T-helper 2 cell treated with Interferon-gamma antibody and Interleukin-4, amounts not matched to agents 100 ng/mL and 5 ng/mL, for 36 hours (primary cell): ENCODE measurements around the gene SART1. TPM values are rescaled to one million over a fixed set of nuclear protein-coding genes. Genes with fewer than 3 reads are reported as not detected.
"Not testable (repeated sequence)": the region's sequence is repeated elsewhere in the genome, so short reads cannot be mapped to it uniquely, and the experiment has no call there.

ENCODE experiments used
- intact Hi-C: fragments of 100-400 bp; cut with micrococcal nuclease; formaldehyde crosslinking; loops from one replicate; pipeline ENCODE4 v1.15.1; 2023
- total RNA-seq: library from RNA; stranded (reverse); gene quantifications from 2 replicates; pipeline ENCODE4 v1.2.3, GENCODE V29; 2022

Gene SART1
- total RNA-seq, 1 donor from 2014 or later = 88.8 TPM

GRCh38 chr11:65987336-65987735, 25.8 kb downstream of the SART1 start:
- intact Hi-C loops = no loop called here

GRCh38 chr11:65988791-65989592, 27.5 kb downstream of the SART1 start:
- intact Hi-C loops = loop anchor here (1.0 kb wide), 7 partner anchors 70 to 277 kb away; partner anchors contain the start of genes AP5B1, C11orf68, DRAP1 and FIBP

GRCh38 chr11:65992056-65992455, 30.5 kb downstream of the SART1 start:
- intact Hi-C loops = no loop called here

- intact Hi-C loops = no loop called here
These were observed 35.8 kb downstream of the SART1 start for GRCh38 chr11:65997286-65997685.

- intact Hi-C loops = loop anchor here (1.0 to 2.0 kb wide), 6 partner anchors 41 to 387 kb away; partner anchors contain the start of genes KAT5, MAP3K11, PCNX3 and RNASEH2C
These were observed 40.6 kb downstream of the SART1 start, which contains the start of the genes BANF1 and EIF1AD for GRCh38 chr11:66001942-66002647. Gene BANF1 (plus strand): TSS chr11:66002503. CDS start chr11:66003251, 748 bp downstream. Gene EIF1AD (minus strand): TSS chr11:66002157. CDS start chr11:66000389, 1,768 bp downstream.

- intact Hi-C loops = loop anchor here (1.0 to 2.0 kb wide), 6 partner anchors 41 to 388 kb away; partner anchors contain the start of genes KAT5, MAP3K11, PCNX3 and RNASEH2C
These were observed 41.2 kb downstream of the SART1 start for GRCh38 chr11:66002648-66003225.

GRCh38 chr11:66003291-66003690, 41.8 kb downstream of the SART1 start:
- intact Hi-C loops = loop anchor here (2.0 kb wide), 1 partner anchor 388 kb away; the partner anchor contains the start of genes MAP3K11 and PCNX3

GRCh38 chr11:66004186-66004585, 42.7 kb downstream of the SART1 start:
- intact Hi-C loops = no loop called here

- intact Hi-C loops = no loop called here
These were observed 44.8 kb downstream of the SART1 start for GRCh38 chr11:66006134-66006890.

GRCh38 chr11:66006891-66007176, 45.3 kb downstream of the SART1 start:
- intact Hi-C loops = no loop called here

- intact Hi-C loops = no loop called here
These were observed 45.7 kb downstream of the SART1 start for GRCh38 chr11:66007201-66007634.

GRCh38 chr11:66008095-66008467, 46.5 kb downstream of the SART1 start:
- intact Hi-C loops = no loop called here

GRCh38 chr11:66008468-66009101, 47.1 kb downstream of the SART1 start:
- intact Hi-C loops = no loop called here

GRCh38 chr11:66010036-66010435, 48.5 kb downstream of the SART1 start:
- intact Hi-C loops = not testable (repeated sequence)

GRCh38 chr11:66011239-66011784, 49.8 kb downstream of the SART1 start:
- intact Hi-C loops = no loop called here

GRCh38 chr11:66011785-66012303, 50.3 kb downstream of the SART1 start, which contains the start of gene CST6:
Gene CST6 (plus strand): TSS chr11:66012008. CDS start chr11:66012045, 37 bp downstream.
- intact Hi-C loops = no loop called here

GRCh38 chr11:66012371-66012945, 50.9 kb downstream of the SART1 start:
- intact Hi-C loops = no loop called here

- intact Hi-C loops = no loop called here
These were observed 51.6 kb downstream of the SART1 start for GRCh38 chr11:66012946-66013761.

- intact Hi-C loops = no loop called here
These were observed 52.2 kb downstream of the SART1 start for GRCh38 chr11:66013762-66014100.
